Stimulated activated naive CD4-positive, alpha-beta T cell treated with Interleukin-2 at 50 U/mL for 16 hours (primary cell): ENCODE results near the gene IRF7.

Source experiments
- DNase-seq: peaks from one replicate; lab custom pipeline; 2025; lab: John Stamatoyannopoulos, UW

The IRF7 gene

GRCh38 chr11:563812-564578 is 51.8 kb downstream of the IRF7 start:
- no peak for DNase-seq

GRCh38 chr11:563066-563811 is 52.5 kb downstream of the IRF7 start:
- no peak for DNase-seq
